DMS53 treated with DMSO at 0.1 percent for 48 hours (cell line): Measurements from ENCODE around the gene PIANP.
"Not testable (repeated sequence)": the region's sequence is repeated elsewhere in the genome, so short reads cannot be mapped to it uniquely, and the experiment has no call there.

Experiments used
- DNase-seq: peaks from one replicate; lab custom pipeline; 2025; ENCODE audit not compliant: unreplicated experiment; lab: John Stamatoyannopoulos, UW

Gene PIANP, protein sequence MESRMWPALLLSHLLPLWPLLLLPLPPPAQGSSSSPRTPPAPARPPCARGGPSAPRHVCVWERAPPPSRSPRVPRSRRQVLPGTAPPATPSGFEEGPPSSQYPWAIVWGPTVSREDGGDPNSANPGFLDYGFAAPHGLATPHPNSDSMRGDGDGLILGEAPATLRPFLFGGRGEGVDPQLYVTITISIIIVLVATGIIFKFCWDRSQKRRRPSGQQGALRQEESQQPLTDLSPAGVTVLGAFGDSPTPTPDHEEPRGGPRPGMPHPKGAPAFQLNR

GRCh38 chr12:6700646-6701051, at the start of gene PIANP:
TSS of gene PIANP (minus strand) at chr12:6700815. CDS start at chr12:6698061, 2,754 bp downstream.
- DNase-seq, result no peak

DNA sequence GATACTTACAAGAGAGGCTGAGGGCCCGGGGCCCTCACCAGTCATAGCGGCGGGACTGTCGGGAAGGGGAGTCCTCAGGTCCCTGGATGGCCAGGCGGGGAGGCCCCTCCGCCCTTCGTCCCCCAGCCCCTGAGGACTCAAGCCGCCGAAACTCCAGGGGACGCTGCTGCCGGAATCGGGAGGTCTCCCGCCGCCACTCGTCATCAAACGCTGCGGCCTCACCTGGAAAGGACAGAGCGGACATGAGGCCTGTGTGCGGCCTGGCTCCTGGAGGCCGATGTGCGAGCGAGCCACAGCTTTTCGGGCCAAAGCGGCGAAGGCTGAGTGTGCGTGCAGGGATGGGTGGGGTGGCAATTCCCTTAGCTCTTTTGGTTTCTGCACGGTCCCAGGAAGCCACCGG, 48.1 kb upstream of the PIANP start:
- no peak for DNase-seq

DNA sequence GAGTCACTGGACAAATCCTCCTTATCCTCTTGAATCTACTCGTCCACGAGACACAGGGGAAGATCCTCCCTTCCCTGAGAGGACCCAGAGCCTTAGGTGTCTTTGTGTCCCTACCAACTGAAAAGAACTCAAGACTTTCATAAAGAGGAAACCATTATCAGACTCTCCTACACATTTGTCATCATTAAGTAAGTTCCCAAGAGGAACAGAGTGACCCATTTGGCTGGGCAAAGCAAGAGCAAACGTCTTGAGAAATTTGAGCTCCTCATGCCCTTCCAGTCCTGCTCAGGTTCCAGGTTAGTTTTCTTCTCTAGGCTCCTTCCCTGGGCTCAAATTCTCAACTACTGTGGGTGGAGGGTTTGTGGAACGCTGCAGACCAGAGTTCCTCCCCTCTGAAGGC, 46.6 kb upstream of the PIANP start:
- no peak for DNase-seq

GRCh38 chr12:6745741-6746525, 45.3 kb upstream of the PIANP start:
- DNase-seq, result no peak

- DNase-seq, result not testable (repeated sequence)
Observed at GRCh38 chr12:6743300-6743699, 42.7 kb upstream of the PIANP start.

DNA sequence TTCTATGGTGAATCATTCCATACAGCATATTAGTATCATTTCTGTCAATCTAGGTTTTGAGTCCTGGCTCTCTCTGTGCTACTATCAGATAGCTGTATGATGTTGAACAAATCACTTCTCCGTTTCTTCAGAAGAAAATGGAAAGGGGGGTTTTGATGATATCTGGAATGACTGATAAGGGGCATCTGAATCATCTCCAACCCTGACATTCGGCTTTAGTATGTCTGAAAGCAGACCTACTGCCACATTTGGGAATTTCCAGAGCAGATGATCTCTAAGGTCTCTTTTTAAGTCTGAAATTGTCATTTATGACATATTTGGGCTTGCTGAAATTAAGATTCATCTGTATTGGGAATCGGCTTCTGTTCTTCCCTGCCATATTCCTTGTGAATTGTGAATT, 42.2 kb upstream of the PIANP start:
- DNase-seq, result no peak

DNA sequence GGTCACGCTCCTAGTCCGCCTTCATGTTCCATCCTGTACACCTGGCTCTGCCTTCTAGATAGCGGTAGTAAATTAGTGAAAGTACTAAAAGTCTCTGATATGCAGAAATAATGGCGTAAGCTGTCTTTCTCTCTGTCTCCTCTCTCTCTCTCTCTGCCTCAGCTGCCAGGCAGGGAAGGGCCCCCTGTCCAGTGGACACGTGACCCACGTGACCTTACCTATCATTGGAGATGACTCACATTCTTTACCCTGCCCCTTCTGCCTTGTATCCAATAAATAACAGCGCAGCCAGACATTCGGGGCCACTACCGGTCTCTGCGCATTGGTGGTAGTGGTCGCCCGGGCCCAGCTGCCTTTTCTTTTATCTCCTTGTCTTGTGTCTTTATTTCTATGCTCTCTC, 41.5 kb upstream of the PIANP start:
- not testable (repeated sequence) for DNase-seq

GRCh38 chr12:6736754-6737153, 36.1 kb upstream of the PIANP start:
- DNase-seq, result no peak

GRCh38 chr12:6735448-6736191, 35.0 kb upstream of the PIANP start:
- peak; percentile 83 for DNase-seq

- no peak for DNase-seq
Observed at GRCh38 chr12:6734506-6735387, 34.1 kb upstream of the PIANP start.

GRCh38 chr12:6730169-6730568, 29.6 kb upstream of the PIANP start:
- no peak for DNase-seq

GRCh38 chr12:6729186-6729585, 28.6 kb upstream of the PIANP start:
- DNase-seq, result no peak

GRCh38 chr12:6725350-6725749, 24.7 kb upstream of the PIANP start:
- no peak for DNase-seq

DNA sequence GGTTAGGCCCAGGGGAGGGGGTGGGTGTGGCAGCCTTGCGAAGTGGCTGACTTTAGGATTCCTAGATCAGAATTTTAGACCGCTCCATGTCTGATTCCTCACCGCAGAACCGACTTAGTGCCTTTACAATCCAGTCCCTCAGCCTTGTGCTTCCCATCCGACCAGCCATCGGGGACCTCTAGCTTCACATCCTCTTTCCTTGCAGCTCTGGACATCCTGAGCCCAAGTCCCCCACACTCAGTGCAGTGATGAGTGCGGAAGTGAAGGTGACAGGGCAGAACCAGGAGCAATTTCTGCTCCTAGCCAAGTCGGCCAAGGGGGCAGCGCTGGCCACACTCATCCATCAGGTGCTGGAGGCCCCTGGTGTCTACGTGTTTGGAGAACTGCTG, 23.8 kb upstream of the PIANP start:
- DNase-seq, result no peak

DNA sequence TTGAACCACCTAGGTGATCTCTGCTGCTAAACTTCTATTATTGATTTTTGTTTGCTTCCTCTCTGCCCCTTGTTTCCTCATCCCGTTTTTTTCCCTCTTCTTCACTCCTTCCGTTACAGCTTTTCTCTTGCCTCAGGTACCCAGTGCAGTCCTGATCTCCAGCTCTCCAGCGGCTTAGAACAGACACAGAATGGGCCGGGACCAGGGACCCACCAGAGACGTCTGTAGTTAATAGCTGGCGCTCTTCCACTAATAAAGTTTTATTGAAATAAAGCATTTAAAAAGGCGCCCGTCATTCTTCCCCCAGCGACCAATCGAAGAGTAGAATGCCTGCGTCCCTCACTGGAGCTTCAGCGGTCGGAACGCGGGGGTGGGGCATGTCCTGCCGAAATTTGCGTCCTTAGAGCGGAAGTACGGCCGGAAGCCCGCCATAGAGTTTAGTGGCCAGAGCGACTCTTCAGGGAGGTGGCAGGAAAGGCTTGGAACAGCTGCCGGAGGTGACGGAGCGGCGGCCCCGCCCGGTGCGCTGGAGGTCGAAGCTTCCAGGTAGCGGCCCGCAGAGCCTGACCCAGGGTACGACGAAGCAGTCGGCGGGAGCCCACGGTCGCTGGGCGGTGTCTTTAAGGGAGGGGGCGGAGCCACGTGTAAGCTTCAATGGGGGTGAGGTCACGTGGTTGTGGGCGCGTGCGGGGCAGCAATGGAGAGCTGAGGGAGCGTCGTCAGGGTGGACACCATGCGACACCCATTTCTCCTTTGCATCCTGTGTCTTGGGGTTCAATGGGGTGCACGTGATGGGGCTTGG, 23.2 kb upstream of the PIANP start, which contains the start of gene COPS7A:
Gene COPS7A, plus strand, starts transcription at position 440 of the 802 bp plus-strand sequence. CDS start 611 bp downstream, outside the sequence.
- DNase-seq, result peak; percentile 100

DNA sequence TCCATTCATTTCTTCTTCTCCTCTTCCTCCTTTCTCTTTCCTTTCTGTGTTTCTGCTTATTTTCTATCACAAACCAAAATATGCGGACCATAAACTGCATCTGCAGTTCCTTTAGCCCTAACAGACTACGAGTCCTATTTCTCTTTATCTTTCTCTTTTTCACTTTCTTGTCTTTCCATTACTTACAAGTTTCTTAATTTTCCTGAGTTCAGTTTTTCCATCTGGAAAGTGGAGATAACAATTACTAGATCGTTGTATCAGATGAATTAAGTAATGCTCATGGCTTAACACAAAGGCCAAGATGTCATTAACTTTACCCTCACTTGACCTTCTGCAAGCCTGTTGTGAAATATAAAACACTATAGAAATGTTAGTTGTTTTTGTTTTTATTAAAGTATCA, 22.2 kb upstream of the PIANP start:
- DNase-seq, result no peak

DNA sequence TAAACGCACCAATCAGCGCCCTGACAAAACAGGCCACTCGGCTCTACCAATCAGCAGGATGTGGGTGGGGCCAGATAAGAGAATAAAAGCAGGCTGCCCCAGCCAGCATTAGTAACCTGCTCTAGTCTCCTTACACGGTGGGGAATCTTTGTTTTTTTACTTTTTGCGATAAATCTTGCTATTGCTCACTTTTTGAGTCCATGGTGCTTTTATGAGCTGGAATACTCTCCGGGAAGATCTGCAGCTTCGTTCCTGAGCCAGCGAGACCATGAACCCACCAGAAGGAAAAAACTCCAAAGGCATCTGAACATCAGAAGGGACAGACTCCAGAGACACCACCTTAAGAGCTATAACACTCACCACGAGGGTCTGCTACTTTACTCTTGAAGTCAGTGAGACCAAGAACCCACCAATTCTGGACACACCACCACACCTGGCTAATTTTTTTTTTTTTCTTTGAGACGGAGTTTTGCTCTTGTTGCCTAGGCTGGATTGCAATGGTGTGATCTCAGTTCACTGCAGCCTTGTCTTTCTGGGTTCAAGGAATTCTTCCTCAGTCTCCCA, 16.3 kb upstream of the PIANP start:
- DNase-seq, result no peak

- DNase-seq, result not testable (repeated sequence)
Observed at GRCh38 chr12:6716031-6716873, 15.6 kb upstream of the PIANP start.

DNA sequence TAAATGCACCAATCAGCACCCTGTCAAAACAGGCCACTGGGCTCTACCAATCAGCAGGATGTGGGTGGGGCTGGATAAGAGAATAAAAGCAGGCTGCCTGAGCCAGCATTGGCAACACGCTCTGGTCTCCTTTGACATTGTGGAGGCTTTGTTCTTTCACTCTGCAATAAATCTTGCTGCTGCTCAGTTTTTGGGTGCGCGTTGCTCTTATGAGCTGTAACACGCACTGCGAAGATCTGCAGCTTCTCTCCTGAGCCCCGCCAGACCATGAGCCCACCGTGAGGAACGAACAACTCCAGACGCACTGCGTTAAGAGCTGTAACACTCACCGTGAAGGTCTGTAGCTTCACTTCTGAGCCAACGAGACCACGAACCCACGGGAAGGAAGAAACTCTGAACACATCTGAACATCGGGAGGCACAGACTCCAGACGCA, 8.4 kb upstream of the PIANP start:
- DNase-seq, result no peak
